GM06990 (cell line): Measurements from ENCODE around the gene TGFBRAP1.
A peak's percentile ranks its signal among the peaks of the same experiment; 100 is the strongest.

Source experiments
- DNase-seq: peaks from one replicate; pipeline ENCODE4 v3.0.0-alpha.2; 2011; ENCODE audit not compliant: insufficient read length; ENCODE audit errors: extremely low read depth
- H3K27me3 ChIP-seq: replicated peaks from 2 replicates; pipeline ENCODE4 v1.6.0; 2011; ENCODE audit warnings: low read length; ENCODE audit not compliant: control insufficient read depth, insufficient read depth
- H3K36me3 ChIP-seq: 2 replicates; pipeline ENCODE4 v1.5.1; 2011; ENCODE audit warnings: low read length; ENCODE audit not compliant: control insufficient read depth, insufficient read depth
- H3K4me3 ChIP-seq: replicated peaks from 2 replicates; pipeline ENCODE4 v1.5.1; 2011; ENCODE audit warnings: low read depth, mild to moderate bottlenecking, control low read depth, low read length
- CTCF ChIP-seq: IDR thresholded peaks from 2 replicates; pipeline ENCODE4 v1.5.1; 2011; ENCODE audit warnings: low read length, control low read depth, mild to moderate bottlenecking, inconsistent platforms; ENCODE audit not compliant: insufficient read depth, poor library complexity, severe bottlenecking

The TGFBRAP1 gene

GRCh38 chr2:105244451-105244850 is 85.1 kb downstream of the TGFBRAP1 start:
- TF ChIP-seq CTCF: no peak
- no peak overlapping the region for H3K4me3 ChIP-seq
- no peak for DNase-seq
- H3K27me3 ChIP-seq: no peaks in the 10 kb centered on the region
- no peaks in the 10 kb centered on the region for H3K36me3 ChIP-seq

- Histone ChIP-seq H3K27me3 (no peaks in the 10 kb centered on the region), H3K36me3 (no peaks in the 10 kb centered on the region), H3K4me3 (no peak overlapping the region)
- TF ChIP-seq CTCF: peak; percentile 13
- no peak for DNase-seq
These were observed 85.6 kb downstream of the TGFBRAP1 start for GRCh38 chr2:105243961-105244360.

- TF ChIP-seq CTCF: no peak
- H3K27me3 ChIP-seq: no peaks in the 10 kb centered on the region
- H3K4me3 ChIP-seq: no peak overlapping the region
- no peak for DNase-seq
- no peaks in the 10 kb centered on the region for H3K36me3 ChIP-seq
These were observed 87.1 kb downstream of the TGFBRAP1 start for GRCh38 chr2:105242286-105242993.

GRCh38 chr2:105241443-105241842 is 88.1 kb downstream of the TGFBRAP1 start, which contains the start of gene GPR45:
Gene GPR45 (plus strand): TSS chr2:105241743. CDS start chr2:105241859, 116 bp downstream.
- no peak for TF ChIP-seq CTCF
- DNase-seq: no peak
- H3K4me3 ChIP-seq: no peak within 1 kb of the TSS

GRCh38 chr2:105239924-105240323 is 89.6 kb downstream of the TGFBRAP1 start:
- Histone ChIP-seq H3K27me3 (no peaks in the 10 kb centered on the region), H3K36me3 (no peaks in the 10 kb centered on the region), H3K4me3 (no peak overlapping the region)
- no peak for DNase-seq
- no peak for TF ChIP-seq CTCF

More at GRCh38 chr2:105241443-105241842, 88.1 kb downstream of the TGFBRAP1 start, which contains the start of gene GPR45:
- H3K27me3 ChIP-seq: no peaks in the 10 kb centered on the region
- no peaks in the 10 kb centered on the region for H3K36me3 ChIP-seq

DNA sequence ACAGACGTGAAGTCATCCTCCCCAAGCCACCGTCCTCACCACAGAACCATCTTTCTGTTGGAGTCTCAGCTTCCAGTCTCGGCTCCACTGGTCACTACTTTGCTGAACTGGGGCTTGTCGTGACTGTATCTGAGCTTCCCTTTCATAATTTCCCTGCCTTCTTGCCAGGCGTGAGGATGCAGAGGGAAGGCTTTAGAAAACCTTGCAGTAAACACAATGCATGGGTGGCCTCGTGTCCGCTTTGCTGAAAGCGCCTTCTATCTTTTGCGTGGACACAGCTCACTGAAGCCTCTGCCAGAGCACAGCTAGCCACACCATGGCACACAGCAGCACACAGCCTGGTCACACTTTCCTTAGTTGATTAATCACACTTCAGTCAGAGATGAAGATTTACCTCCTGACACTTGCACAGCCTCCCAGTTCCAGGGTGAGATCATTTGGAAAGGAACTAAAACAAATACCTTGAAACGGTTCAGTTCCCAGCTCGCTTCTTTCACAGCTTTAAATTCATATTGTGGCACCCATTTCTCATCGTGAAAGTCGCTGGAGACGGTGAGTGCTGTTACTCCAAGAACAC is 90.8 kb downstream of the TGFBRAP1 start:
- no peak overlapping the region for H3K4me3 ChIP-seq

More for the DNA sequence above, 90.8 kb downstream of the TGFBRAP1 start:
- Histone ChIP-seq H3K36me3 (no peaks in the 10 kb centered on the region), H3K27me3 (no peaks in the 10 kb centered on the region)
- DNase-seq: no peak
- TF ChIP-seq CTCF: no peak
